HepG2 (cell line): ENCODE measurements around the gene UBAP1L. TPM values are rescaled to one million over a fixed set of nuclear protein-coding genes. Genes with fewer than 3 reads are reported as not detected.
A peak's percentile ranks its signal among the peaks of the same experiment; 100 is the strongest.

Experiments used
- ARID5B ChIP-seq: IDR thresholded peaks from 2 replicates; pipeline ENCODE4 v1.4.0; 2020; ENCODE audit warnings: mild to moderate bottlenecking, missing genetic modification reagents
- BCL6 ChIP-seq: IDR thresholded peaks from 2 replicates; pipeline ENCODE4 v1.6.1; 2016; ENCODE audit warnings: missing genetic modification reagents, missing compliant biosample characterization
- BORCS8-MEF2B ChIP-seq: sonication (generic); formaldehyde crosslinking; IDR thresholded peaks from 2 replicates; pipeline ENCODE4 v1.8.0; 2022; ENCODE audit warnings: mild to moderate bottlenecking, missing genetic modification reagents
- ELF3 ChIP-seq: IDR thresholded peaks from 2 replicates; pipeline ENCODE4 v1.6.1; 2016; ENCODE audit warnings: missing genetic modification reagents, missing compliant biosample characterization
- JARID2 ChIP-seq: sonication (generic); formaldehyde crosslinking; IDR thresholded peaks from 2 replicates; pipeline ENCODE4 v1.8.1; 2023; ENCODE audit warnings: missing genetic modification reagents, inconsistent platforms; ENCODE audit not compliant: insufficient replicate concordance
- JUND ChIP-seq: sonication (generic); formaldehyde crosslinking; IDR thresholded peaks from 2 replicates; pipeline ENCODE4 v1.8.0; 2022; ENCODE audit warnings: mild to moderate bottlenecking, missing genetic modification reagents
- MXD4 ChIP-seq: IDR thresholded peaks from 2 replicates; pipeline ENCODE4 v1.6.1; 2016; ENCODE audit warnings: mild to moderate bottlenecking, missing biosample characterization, missing genetic modification reagents
- NFIB ChIP-seq: sonication (generic); formaldehyde crosslinking; IDR thresholded peaks from 2 replicates; pipeline ENCODE4 v1.9.0; 2021; ENCODE audit warnings: missing genetic modification reagents, mild to moderate bottlenecking, borderline replicate concordance
- NR2F6 ChIP-seq, 2 experiments: IDR thresholded peaks; 2 replicates each; pipeline ENCODE4 v1.6.1; 2016; ENCODE audit warnings: antibody characterized with exemption in 1 of 2, mild to moderate bottlenecking in 1 of 2
- POLR2G ChIP-seq: fragments of 200-400 bp; formaldehyde crosslinking; IDR thresholded peaks from 2 replicates; pipeline ENCODE4 v1.6.1; 2018; ENCODE audit warnings: mild to moderate bottlenecking, low read depth, low read length, moderate library complexity
- SALL2 ChIP-seq: sonication (generic); formaldehyde crosslinking; IDR thresholded peaks from 2 replicates; pipeline ENCODE4 v1.8.1; 2023; ENCODE audit warnings: mild to moderate bottlenecking, missing genetic modification reagents, inconsistent platforms
- SMARCE1 ChIP-seq: fragments of 450-650 bp; IDR thresholded peaks from 2 replicates; pipeline ENCODE4 v1.6.1; 2017; ENCODE audit warnings: borderline replicate concordance
- SP2 ChIP-seq: sonication (generic); formaldehyde crosslinking; IDR thresholded peaks from 2 replicates; pipeline ENCODE4 v1.5.1; 2020; ENCODE audit warnings: mild to moderate bottlenecking, missing genetic modification reagents
- SRY ChIP-seq: sonication (generic); formaldehyde crosslinking; IDR thresholded peaks from 2 replicates; pipeline ENCODE4 v1.8.0; 2022; ENCODE audit warnings: mild to moderate bottlenecking, missing genetic modification reagents
- TBL1XR1 ChIP-seq: fragments of 150-350 bp; IDR thresholded peaks from 2 replicates; pipeline ENCODE4 v1.6.1; 2014; ENCODE audit warnings: borderline replicate concordance, low read length; ENCODE audit not compliant: partially characterized antibody
- ZC3H4 ChIP-seq: sonication (generic); formaldehyde crosslinking; IDR thresholded peaks from 2 replicates; pipeline ENCODE4 v1.4.0; 2020; ENCODE audit warnings: missing genetic modification reagents, borderline replicate concordance
- ZNF24 ChIP-seq: fragments of 450-650 bp; IDR thresholded peaks from 2 replicates; pipeline ENCODE4 v1.6.1; 2017; ENCODE audit warnings: antibody characterized with exemption, mild to moderate bottlenecking
- ZNF280B ChIP-seq: sonication (generic); formaldehyde crosslinking; IDR thresholded peaks from 2 replicates; pipeline ENCODE4 v1.5.0; 2020; ENCODE audit warnings: missing genetic modification reagents, mild to moderate bottlenecking, borderline replicate concordance
- ZNF331 ChIP-seq: sonication (generic); formaldehyde crosslinking; IDR thresholded peaks from 2 replicates; pipeline ENCODE4 v1.4.0; 2020; ENCODE audit warnings: missing genetic modification reagents
- ZNF414 ChIP-seq: sonication (generic); formaldehyde crosslinking; IDR thresholded peaks from 2 replicates; pipeline ENCODE4 v1.5.0; 2020; ENCODE audit warnings: missing genetic modification reagents
- ZNF7 ChIP-seq: IDR thresholded peaks from 2 replicates; pipeline ENCODE4 v1.6.1; 2016; ENCODE audit warnings: missing biosample characterization, missing genetic modification reagents
- ZNF770 ChIP-seq: sonication (generic); formaldehyde crosslinking; IDR thresholded peaks from 2 replicates; pipeline ENCODE4 v1.5.0; 2020; ENCODE audit warnings: mild to moderate bottlenecking, missing genetic modification reagents
- ZSCAN22 ChIP-seq: sonication (generic); formaldehyde crosslinking; IDR thresholded peaks from 2 replicates; pipeline ENCODE4 v1.4.0; 2020; ENCODE audit warnings: mild to moderate bottlenecking, missing genetic modification reagents
- polyA plus RNA-seq, 8 experiments: library from polyadenylated mRNA; depleted of rRNA in 3 of 8; stranded (reverse) in 7 of 8; unstranded in 1 of 8; fragments of >200 nt; fragmentation: Illumina TruSeq in 4 of 8; extraction: Trizol in 4 of 8; gene quantifications; 2 replicates each; pipeline versions ENCODE4 v1.2.1 to v1.2.3, GENCODE V29; 2011 to 2016; ENCODE audit warnings: low read depth in 4 of 8, missing spikeins in 1 of 8, mixed read lengths in 1 of 8; ENCODE audit not compliant: insufficient read depth in 1 of 8
- total RNA-seq, 5 experiments: library from RNA; depleted of rRNA; stranded (reverse); fragments of >200 nt; fragmentation: Illumina TruSeq; extraction: Trizol; gene quantifications; 2 replicates each; pipeline ENCODE4 v1.2.3, GENCODE V29; 2016; ENCODE audit warnings: low read depth in 1 of 5

The UBAP1L gene
- total and polyA plus RNA-seq, 2 of the 13 experiments (the other 11 are each of a cell fraction or from before 2014, with no cell fraction given): 0.86 to 1.4 TPM

- no peak for TF ChIP-seq JUND (CRISPR knock-in tag)
- peak; percentile 38 for TF ChIP-seq JARID2 (CRISPR knock-in tag)
- peak; percentile 57; the same call in 1 of the 2 replicates for TF ChIP-seq ZNF414 (CRISPR knock-in tag)
- TF ChIP-seq ARID5B (CRISPR knock-in tag): peak; percentile 59
- TF ChIP-seq SMARCE1: no peak
- peak; percentile 98 for TF ChIP-seq ZNF770 (CRISPR knock-in tag)
- TF ChIP-seq BORCS8-MEF2B: no peak
- peak; percentile 67 for TF ChIP-seq MXD4 (CRISPR knock-in tag)
- peak; percentile 95 for TF ChIP-seq POLR2G
- TF ChIP-seq NR2F6 (IDR thresholded peaks at IDR 0.05): no peak
- peak; percentile 52 for TF ChIP-seq NR2F6 (CRISPR knock-in tag; IDR thresholded peaks at IDR 0.05)
- TF ChIP-seq BCL6 (CRISPR knock-in tag): peak; percentile 21; the same call in 1 of the 2 replicates
- TF ChIP-seq SALL2: peak; percentile 60; the same call in 1 of the 2 replicates
- TF ChIP-seq ZNF7 (CRISPR knock-in tag): no peak
- peak; percentile 46; the same call in 1 of the 2 replicates for TF ChIP-seq SP2 (CRISPR knock-in tag)
- TF ChIP-seq ZSCAN22 (CRISPR knock-in tag): no peak
- no peak for TF ChIP-seq SRY
- TF ChIP-seq ZNF280B (CRISPR knock-in tag): no peak
- no peak for TF ChIP-seq TBL1XR1
- TF ChIP-seq ELF3 (CRISPR knock-in tag): peak; percentile 58
- TF ChIP-seq NFIB: no peak
- peak; percentile 61; the same call in 1 of the 2 replicates for TF ChIP-seq ZNF331 (CRISPR knock-in tag)
- no peak for TF ChIP-seq ZNF24
- TF ChIP-seq ZC3H4: no peak
These were observed 18.7 kb upstream of the UBAP1L start, which contains the start of gene PDCD7 (continued) for GRCh38 chr15:65133548-65134200.
